SIG-M5 (cell line): ENCODE measurements around the gene CEP152.
A peak's percentile ranks its signal among the peaks of the same experiment; 100 is the strongest.
"Not testable (repeated sequence)": the region's sequence is repeated elsewhere in the genome, so short reads cannot be mapped to it uniquely, and the experiment has no call there.

Source experiments
- DNase-seq: peaks from one replicate; lab custom pipeline; 2025; lab: John Stamatoyannopoulos, UW

CEP152 gene, protein sequence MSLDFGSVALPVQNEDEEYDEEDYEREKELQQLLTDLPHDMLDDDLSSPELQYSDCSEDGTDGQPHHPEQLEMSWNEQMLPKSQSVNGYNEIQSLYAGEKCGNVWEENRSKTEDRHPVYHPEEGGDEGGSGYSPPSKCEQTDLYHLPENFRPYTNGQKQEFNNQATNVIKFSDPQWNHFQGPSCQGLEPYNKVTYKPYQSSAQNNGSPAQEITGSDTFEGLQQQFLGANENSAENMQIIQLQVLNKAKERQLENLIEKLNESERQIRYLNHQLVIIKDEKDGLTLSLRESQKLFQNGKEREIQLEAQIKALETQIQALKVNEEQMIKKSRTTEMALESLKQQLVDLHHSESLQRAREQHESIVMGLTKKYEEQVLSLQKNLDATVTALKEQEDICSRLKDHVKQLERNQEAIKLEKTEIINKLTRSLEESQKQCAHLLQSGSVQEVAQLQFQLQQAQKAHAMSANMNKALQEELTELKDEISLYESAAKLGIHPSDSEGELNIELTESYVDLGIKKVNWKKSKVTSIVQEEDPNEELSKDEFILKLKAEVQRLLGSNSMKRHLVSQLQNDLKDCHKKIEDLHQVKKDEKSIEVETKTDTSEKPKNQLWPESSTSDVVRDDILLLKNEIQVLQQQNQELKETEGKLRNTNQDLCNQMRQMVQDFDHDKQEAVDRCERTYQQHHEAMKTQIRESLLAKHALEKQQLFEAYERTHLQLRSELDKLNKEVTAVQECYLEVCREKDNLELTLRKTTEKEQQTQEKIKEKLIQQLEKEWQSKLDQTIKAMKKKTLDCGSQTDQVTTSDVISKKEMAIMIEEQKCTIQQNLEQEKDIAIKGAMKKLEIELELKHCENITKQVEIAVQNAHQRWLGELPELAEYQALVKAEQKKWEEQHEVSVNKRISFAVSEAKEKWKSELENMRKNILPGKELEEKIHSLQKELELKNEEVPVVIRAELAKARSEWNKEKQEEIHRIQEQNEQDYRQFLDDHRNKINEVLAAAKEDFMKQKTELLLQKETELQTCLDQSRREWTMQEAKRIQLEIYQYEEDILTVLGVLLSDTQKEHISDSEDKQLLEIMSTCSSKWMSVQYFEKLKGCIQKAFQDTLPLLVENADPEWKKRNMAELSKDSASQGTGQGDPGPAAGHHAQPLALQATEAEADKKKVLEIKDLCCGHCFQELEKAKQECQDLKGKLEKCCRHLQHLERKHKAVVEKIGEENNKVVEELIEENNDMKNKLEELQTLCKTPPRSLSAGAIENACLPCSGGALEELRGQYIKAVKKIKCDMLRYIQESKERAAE (N-terminal part only)

DNA sequence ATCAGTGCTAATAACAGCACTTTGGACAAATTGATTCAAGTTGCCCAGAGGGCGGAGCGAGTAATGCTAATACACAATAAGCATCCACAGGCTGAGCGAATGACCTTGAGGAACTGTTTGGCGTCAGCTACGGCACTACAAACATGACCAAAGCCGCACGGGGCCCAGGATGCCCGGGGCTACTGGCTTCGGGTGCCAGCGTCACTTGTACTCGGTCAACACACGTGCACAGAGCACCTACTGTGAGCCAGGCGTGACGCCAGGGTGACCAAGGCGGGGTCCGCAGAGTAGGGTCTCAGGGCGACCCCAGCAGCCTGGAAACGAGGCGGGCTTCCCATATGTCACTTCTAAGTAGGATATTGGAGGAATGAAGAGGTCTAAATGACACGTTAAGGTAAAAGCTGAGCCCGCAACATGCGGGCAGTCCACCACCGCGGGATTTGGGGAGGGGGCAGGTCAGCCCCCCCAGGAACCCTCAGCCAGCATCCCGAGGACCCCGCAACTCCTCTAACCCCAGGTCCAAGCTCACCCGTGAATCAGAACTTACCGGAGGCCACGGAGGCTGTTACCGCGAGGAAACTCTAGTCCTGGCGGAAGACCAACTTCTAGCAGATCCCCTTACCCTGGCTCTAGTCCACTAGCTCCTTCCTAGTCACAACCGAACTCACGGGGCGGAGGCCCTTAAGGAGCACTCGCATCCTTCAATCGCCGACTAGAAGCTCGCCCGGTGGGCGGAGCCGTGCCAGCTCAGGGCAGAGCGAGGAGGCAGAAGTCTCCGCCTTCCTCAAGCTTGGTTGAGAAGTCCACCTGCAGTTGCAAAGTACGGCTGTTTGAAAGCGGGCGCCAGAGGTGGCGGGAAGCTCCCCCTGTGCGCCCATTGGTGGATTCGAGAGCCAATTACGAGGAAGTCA is at the start of gene CEP152:
Gene CEP152, minus strand, starts transcription at position 656 of the 911 bp plus-strand sequence. CDS start 5,420 bp downstream, outside the sequence.
- DNase-seq, result peak; percentile 97

DNA sequence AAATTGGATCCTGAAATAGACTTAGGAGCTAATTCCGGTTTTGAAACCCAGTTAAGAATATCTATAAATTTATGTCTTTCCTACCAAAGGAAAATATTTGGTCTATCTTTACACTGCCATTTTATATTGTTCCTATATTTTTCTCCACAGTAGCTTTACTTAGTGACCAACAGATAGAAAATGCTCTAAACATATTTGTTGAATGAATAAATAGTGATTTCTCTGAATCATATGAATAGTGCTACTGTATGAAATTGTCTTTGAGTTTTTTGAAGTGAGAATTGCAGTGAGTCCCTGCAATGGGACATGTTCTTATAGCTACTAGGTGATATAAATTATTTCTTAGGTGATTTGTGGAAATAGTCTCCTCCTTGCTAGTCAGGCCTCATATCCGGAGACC is 48.6 kb upstream of the CEP152 start:
- no peak for DNase-seq

DNA sequence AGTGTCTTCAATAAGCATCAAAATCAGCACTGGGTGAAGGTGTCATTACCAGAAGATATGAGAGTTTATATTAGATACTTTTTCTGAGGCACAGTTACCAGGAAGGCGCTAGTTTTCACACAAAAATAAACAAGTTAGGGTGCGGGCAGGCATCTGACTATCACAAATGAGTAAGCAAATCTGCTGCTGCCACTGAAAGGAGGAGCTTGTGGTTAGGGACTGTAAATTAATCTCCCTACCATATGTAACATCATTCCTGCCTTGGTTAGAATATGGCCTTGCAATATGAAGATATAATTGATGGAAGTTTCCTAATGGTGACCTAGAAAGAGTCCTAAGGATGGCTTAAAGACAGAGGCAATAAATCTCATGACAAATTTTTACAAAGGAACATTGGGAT is 47.5 kb upstream of the CEP152 start:
- DNase-seq, result no peak

DNA sequence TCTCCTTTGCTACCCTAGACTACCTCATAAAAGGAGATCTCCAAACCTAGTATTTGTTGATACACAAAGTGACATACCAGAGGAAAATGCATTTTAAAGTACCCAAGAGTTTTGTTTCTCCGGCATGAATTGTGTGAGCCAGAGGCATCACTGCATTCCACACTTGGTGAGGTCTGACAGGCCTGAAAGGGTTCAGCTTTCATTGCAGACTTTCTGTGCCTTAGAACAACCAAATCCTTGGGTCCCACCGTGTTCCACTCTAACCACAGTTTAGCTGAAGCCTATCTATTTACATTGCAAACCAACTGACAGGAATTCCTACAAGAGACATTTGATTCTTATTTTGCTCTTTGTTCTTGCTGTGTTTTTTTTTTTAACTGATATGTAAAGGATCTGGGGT is 46.1 kb upstream of the CEP152 start:
- no peak for DNase-seq

DNA sequence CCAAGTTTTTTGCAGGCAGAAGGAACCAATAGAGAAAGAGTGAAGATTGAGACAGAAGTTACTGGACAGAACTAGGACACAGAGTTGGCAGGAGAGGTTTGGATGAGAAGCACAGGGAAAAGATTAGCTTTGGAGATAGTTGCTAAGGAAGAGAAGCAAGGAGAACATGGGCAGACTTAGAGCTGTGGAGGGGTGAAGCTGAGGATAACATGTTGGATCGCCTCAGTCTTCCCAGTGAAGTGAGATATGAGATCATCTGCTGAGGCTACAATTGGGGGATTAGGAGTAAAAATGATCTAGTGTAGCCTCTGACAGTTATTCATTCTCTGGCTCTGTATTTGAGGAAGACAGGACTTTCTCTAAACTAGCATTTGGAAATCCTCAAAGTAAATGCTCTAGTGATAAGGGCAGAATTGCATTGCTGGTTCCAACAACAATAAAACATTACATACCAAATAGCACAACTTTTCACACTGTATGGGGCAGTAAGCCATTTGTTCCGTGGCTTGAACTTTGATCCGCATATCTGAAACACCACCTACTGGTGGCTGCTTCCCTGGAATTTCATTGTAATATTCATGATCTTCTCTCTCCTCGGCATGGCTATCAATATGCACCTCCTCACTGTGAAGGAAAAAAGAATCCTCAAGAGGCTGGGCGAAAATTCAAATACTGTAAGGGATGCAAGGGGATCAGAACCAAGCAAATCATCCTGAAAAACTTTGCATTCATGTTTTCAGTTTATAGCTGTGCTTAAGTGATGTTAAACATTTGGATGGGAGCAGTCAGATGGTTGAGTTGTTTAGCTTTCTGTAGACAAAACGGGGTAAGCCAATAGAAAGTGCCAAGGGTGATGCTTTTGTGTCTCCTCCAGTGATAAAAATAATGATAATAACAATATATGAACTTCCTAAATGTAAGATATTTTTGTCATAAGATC is 44.9 kb upstream of the CEP152 start:
- DNase-seq, result no peak

DNA sequence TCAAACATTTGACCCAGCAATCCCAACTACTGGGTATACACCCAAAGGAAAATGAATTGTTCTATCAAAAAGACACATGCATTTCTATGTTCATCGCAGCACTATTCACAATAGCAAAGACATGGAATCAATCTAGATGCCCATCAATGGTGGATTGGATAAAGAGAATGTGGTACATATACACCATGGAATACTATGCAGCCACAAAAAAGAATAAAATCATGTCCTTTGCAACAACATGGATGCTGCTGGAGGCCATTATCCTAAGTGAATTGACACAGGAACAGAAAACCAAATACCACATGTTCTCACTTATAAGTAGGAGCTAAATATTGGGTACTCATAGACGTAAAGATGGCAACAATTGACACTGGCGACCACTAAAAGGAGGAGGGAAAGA is 43.6 kb upstream of the CEP152 start:
- not testable (repeated sequence) for DNase-seq

DNA sequence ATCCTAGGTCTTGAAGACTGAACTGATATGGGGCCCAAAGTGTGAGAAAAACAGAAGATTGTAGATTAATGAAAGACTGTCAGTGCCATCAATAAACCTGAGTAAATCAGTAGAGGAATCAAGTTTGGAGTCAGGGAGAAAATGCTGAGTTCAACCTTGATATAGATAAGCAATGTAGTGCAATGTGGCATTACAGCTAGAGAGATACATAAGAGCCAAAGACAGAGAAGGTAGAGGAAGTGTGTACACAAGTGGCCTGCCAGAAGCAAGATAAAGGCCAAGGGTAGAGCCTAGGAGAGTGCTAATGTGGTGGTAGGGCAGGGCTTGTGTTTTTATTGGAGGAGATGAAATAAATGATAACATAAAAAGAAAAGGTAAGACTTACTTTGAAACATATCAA is 41.1 kb upstream of the CEP152 start:
- no peak for DNase-seq

DNA sequence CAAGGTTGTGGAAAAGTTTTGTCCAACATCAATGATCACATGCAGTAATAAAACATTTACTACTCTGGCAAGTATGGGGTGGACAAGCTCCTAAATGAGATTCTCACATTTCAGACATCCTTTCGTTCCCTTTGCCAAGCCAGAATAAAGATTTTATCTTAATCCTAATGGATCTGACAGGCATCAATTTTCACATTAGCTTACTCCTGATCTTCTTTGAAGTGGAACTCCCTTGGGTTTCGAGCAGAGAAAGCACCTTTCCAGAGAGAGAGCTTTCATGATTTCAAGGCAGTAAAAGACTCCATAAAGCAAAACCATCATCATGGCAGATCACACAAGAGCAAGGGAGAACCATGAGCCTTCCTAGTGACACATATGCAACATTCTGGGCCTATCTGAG is 39.8 kb upstream of the CEP152 start:
- no peak for DNase-seq

DNA sequence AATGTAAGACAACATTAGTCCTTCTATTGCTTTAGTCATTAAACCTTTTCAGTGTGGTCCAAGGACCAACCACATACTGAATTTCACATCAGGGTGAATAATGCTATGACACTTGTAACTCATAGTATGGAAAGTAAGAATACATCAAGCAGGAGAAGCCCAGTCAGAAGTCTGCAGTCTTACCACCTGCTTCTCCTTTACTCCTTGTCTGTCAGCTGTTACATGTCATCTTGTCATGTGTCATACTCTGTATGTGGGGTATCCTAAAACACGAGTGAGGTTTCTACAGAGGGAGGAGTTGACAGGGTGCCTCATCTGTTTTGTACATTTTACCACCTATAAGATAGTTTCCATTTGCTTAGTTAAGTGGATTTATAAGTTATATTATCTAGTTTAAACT is 34.3 kb upstream of the CEP152 start:
- DNase-seq, result no peak

DNA sequence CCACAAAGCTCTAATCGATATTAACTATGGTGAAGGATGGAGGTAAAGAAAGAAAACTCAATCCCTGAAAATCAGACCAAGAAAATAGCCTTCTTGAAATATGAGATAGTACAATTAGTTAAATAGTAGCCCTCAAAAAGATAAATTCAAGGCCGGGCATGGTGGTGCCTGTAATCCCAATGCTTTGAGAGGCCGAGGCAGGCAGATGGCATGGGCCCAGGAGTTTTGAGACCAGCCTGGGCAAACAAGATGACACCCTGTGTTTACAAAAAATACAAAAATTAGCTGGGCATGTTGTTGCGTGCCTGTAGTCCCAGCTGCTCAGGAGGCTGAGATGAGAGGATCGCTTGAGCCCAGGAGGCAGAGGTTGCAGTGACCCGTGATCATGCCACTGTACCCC is 31.6 kb upstream of the CEP152 start:
- DNase-seq, result no peak

DNA sequence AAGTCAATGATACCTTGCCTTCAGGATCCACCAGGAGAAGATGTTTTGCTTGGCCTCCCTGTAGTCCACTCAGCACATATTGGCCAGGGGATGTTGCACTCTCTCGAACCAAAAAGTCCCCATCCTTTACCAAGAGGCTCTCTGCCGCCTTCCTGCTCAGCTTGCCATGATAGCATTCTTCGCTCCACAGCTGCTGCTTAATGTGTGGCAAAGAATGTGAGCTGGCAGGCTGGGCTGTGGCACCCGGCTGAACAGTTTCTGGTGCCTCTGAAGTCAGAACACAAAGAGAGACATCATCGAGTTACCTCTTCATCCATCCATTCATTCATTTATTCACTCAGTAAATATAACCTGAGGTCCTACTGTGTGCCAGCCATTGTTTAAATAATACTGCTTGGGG is 23.9 kb upstream of the CEP152 start:
- no peak for DNase-seq

DNA sequence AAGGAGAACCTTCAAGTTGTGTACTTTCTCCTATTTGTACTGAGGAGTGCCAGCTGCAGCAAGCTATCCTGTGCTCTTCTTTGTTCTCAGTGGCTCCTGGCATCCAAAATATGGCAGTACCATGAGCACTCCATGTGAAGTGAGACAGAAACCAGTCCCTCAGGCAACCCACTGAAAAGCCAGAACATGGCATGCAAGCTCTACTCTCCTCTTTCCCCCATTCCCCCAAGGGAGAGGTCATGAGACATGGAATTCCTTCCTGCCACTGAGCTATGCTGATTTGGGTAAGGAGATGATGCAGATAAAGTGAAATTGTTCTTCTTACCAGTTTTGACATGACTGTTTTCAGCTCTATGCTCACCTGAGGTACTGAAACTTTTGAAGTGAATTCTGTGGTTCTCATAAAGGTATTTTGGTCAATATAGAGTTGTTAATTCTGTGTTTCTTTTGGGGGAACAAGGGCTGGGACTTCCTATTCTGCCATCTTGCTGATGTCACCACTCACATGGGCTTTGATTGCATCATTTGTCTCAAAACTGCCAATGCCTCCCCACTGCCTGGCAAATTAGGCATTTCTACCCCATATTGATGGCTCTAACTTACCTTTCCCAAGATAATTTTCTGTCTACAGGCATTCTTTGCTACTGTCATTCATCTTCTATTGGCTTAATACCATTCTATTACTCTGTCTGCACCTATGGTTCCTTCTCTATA is 22.8 kb upstream of the CEP152 start:
- DNase-seq, result no peak

DNA sequence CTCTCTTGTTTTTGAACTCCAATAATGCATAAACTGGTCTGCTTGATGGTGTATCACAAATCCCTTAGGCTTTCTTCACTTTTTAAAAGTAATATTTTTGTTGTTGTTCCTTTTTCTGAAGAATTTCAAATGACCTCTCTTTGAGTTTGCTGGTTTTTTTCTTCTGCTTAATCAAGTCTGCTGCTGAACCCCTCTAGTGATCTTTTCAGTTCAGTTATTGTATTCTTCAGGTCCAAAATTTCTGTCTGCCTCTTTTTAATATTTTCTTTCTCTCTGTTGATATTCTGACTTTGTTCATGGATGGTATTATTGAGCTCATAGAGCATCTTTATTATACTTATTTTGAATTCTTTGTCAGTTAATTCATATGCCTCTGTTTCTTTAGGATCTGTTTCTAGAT is 21.8 kb upstream of the CEP152 start:
- no peak for DNase-seq

DNA sequence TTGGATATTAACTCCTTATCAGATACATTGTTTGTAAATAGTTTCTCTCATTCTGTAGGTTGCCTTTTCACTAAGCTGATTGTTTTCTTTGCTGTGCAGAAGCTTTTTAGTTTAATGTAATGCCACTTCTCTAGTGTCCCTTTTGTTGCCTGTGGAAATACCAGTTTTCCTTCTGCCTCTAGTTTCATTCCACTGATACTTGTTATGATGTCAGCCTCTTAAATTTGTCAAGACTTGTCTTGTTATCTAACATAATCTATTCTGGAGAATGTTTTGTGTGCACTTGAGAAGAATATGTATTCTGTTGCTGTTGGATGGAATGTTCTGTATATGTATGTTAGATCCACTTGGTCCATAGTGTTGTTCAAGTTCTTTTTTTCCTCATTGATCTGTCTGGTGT is 18.0 kb upstream of the CEP152 start:
- no peak for DNase-seq

DNA sequence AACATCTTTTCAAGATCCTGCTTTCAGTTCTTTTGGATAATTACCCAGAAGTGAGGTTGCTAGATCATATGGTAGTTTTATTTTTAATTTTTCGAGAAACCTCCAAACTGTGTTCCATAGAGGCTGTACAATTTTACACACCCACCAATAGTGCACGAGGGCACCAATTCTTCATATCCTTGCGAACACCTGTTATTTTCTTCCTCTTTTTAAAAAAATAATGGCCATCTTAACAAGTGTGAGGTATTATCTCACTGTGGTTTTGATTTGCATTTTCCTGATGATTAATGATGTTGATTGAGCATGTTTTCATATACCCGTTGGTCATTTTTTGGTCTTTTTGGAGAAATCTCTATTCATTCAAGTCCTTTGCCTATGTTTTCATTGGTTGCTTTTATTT is 17.6 kb upstream of the CEP152 start:
- DNase-seq, result no peak

DNA sequence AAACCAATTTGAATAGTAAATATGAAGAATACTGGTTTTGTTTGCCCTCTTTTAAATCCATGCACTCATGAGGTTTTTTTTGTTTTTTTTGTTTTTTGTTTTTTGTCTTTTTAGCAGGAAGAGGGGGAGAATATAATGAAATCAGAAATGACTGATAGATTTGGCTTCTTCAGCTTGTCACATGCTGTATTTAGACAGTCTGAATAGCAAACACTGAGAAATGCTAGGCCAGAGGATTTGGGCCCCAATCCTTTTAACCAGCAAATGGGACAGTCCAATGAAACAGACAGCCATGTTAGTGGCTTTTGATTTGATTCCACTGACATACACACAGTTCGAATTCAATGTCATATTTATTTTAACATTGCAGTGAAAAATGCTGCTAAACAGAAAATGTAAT is 14.2 kb upstream of the CEP152 start:
- DNase-seq, result no peak

DNA sequence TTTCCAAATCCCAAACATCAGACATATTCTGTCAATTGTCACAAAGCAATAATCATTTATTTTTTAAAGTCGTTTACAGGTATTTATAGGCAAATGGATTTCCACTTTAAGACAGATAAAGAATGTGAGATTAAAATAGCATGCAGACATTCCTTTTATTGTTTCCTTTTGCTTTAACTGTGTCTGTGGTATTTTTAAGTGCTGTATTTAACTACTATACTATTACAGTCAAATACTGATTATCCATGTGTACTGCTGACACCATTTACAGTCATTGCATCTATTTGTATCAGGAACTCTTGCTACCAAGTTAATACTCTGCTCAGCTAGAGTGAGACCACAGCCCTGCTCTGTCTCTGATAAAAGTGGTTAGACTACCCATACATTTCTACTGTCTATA is 12.8 kb upstream of the CEP152 start:
- DNase-seq, result no peak

DNA sequence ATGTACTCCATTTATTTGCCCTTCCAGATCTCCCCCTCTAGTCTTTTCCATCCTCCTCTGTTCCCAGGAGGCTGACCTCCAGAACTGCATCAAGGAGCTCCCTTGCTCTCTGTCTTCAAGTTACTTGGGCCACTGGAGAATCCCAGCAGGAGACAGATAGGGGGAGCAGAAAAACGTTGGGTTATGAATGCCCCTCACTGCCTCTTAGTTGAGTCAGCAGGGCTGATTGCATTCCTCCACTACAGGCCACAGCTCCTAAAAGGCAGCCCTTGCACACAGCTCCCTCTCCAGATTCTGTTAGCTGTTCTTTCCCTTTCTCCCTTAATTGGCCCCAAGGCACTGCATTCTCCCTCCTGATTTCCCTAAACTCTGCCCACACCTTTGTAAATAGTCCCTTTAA is 12.4 kb upstream of the CEP152 start:
- DNase-seq, result no peak

DNA sequence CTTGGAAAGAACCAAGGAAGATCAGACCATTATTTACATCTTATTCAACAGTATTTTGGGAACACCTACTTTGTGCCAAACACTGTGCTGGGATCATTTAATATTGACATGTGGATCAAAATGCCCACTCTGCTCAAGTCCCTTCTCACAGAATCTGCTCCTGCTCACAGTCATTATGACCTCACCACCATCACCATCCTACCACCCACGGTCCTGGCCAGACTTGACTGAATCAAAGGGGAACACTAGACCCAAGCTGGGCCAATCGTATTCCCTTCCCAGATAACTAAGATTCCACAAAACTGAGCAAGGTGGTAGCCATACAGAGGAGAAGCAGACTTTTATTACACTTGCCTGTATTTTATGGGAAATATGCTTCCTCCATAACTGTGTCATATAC is 3.4 kb upstream of the CEP152 start:
- no peak for DNase-seq
